Stimulated activated naive B cell treated with anti-CD40 and anti-IgM and Interleukin-4, amounts not matched to agents 10 μg/mL and 1 μg/mL and 100 μg/mL, for 72 hours (primary cell): ENCODE results near the gene ETDC.
"Not testable (repeated sequence)": the region's sequence is repeated elsewhere in the genome, so short reads cannot be mapped to it uniquely, and the experiment has no call there.

Experiments used
- ATAC-seq, 2 donors: fragments of 150-1000 bp; cut with Tn5 transposase; replicated peaks; 2 replicates each; pipeline ENCODE4 v1.10.0; 2021; ENCODE audit warnings: moderate library complexity in 1 of 2
- DNase-seq: peaks from one replicate; pipeline ENCODE4 v3.0.0; 2021
- H3K27ac Mint-ChIP-seq: one replicate; pipeline ENCODE4 v1.8.0; 2022; ENCODE audit warnings: mild to moderate bottlenecking, mixed read lengths
- H3K27me3 Mint-ChIP-seq, 2 donors: one replicate each; pipeline ENCODE4 v1.8.0; 2022; ENCODE audit warnings: mixed read lengths in 2 of 2
- H3K36me3 Mint-ChIP-seq, 2 donors: one replicate each; pipeline ENCODE4 v1.8.0; 2022; ENCODE audit warnings: mixed read lengths in 2 of 2, mild to moderate bottlenecking in 1 of 2
- H3K4me1 Mint-ChIP-seq, 2 donors: one replicate each; pipeline ENCODE4 v1.8.0; 2022; ENCODE audit warnings: mixed read lengths in 2 of 2, mild to moderate bottlenecking in 1 of 2
- H3K4me3 Mint-ChIP-seq, 2 donors: one replicate each; pipeline ENCODE4 v1.8.0; 2022; ENCODE audit warnings: mild to moderate bottlenecking in 2 of 2, mixed read lengths in 2 of 2, moderate library complexity in 1 of 2
- H3K9me3 Mint-ChIP-seq, 2 donors: one replicate each; pipeline ENCODE4 v1.8.0; 2022; ENCODE audit warnings: mixed read lengths in 2 of 2, mild to moderate bottlenecking in 1 of 2

Gene ETDC

DNA sequence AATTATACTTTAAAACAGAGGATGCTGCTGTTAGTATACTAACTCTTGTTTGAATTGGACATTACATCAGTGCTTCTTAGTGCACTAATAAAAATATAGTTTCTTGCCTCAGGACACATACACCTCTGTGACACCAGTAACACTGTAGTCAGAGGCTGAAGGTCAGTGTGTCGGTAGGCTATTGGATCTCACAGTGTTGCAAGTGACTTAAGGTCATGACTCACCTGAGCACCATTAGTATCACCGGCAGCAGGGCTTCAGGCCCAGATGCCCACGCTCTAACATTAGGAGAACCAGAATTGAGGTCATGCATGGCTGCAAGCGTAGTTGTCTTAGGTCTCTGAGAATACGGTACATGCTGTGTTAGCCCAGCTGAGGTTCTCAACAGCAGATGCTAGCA lies 15.2 kb downstream of the ETDC start:
- peaks cover 30 to 40% of the 10 kb centered on the region in 2 donors for H3K36me3 Mint-ChIP-seq
- no peaks in the 10 kb centered on the region for H3K27me3 Mint-ChIP-seq
- H3K27ac Mint-ChIP-seq: no peak overlapping the region
- peaks cover 5% of the 10 kb centered on the region in 2 donors for H3K9me3 Mint-ChIP-seq
- DNase-seq (no peak), ATAC-seq (no peak)
- no peaks in the 10 kb centered on the region for H3K4me1 Mint-ChIP-seq
- no peak overlapping the region for H3K4me3 Mint-ChIP-seq

DNA sequence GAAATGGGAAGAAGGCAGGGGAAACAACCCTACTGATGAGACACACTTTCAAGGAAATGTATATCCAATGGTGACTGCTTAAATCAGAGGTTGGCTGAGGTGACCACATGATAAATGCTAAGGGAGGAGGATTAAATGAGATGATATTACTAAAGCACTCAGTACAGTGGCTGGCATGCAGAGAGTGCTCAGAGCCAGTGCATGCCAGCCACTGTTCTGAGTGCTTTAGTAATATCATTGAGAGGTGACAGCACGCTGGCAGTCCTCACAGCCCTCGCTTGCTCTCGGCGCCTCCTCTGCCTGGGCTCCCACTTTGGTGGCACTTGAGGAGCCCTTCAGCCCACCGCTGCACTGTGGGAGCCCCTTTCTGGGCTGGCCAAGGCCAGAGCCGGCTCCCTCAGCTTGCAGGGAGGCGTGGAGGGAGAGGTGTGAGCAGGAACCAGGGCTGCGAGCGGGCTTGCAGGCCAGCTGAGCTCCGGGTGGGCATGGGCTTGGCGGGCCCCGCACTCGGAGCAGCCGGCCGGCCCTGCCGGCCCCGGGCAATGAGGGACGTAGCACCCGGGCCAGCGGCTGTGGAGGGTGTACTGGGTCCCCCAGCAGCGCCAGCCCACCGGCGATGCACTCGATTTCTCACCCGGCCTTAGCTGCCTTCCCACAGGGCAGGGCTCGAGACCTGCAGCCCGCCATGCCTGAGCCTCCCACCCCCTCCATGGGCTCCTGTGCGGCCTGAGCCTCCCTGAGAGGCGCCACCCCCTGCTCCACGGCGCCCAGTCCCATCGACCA lies 15.9 kb downstream of the ETDC start:
- DNase-seq, H3K27me3 Mint-ChIP-seq, H3K4me1 Mint-ChIP-seq, ATAC-seq, H3K27ac Mint-ChIP-seq, H3K9me3 Mint-ChIP-seq, H3K4me3 Mint-ChIP-seq: not testable (repeated sequence)
- H3K36me3 Mint-ChIP-seq: peaks cover 30 to 40% of the 10 kb centered on the region in 2 donors

DNA sequence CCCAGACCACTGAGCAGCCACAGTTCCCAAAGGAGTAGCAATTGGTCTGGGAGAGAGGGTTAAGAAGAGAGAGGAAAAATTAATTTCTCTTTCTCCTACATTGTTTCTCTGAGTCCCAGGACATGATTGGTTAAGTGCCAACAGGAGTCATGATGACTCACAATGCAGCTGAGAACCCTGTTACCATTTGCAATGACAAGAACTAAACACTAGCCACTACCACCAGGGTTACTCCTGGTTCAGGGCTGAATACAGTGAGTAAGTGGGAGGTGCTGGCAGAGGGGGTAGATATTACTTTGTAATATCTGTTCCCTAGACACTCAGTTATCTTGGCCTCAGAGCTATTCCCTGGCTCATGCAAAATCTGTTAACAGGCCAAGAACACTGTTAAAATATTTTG lies 18.0 kb downstream of the ETDC start:
- peaks cover 24 to 31% of the 10 kb centered on the region in 2 donors for H3K36me3 Mint-ChIP-seq
- peaks cover 0 to 2% of the 10 kb centered on the region in 2 donors for H3K9me3 Mint-ChIP-seq
- ATAC-seq (no peak), DNase-seq (no peak)
- no peak overlapping the region for H3K27ac Mint-ChIP-seq
- H3K4me3 Mint-ChIP-seq: no peak overlapping the region
- no peaks in the 10 kb centered on the region for H3K27me3 Mint-ChIP-seq
- H3K4me1 Mint-ChIP-seq: peaks cover 2 to 10% of the 10 kb centered on the region in 2 donors

DNA sequence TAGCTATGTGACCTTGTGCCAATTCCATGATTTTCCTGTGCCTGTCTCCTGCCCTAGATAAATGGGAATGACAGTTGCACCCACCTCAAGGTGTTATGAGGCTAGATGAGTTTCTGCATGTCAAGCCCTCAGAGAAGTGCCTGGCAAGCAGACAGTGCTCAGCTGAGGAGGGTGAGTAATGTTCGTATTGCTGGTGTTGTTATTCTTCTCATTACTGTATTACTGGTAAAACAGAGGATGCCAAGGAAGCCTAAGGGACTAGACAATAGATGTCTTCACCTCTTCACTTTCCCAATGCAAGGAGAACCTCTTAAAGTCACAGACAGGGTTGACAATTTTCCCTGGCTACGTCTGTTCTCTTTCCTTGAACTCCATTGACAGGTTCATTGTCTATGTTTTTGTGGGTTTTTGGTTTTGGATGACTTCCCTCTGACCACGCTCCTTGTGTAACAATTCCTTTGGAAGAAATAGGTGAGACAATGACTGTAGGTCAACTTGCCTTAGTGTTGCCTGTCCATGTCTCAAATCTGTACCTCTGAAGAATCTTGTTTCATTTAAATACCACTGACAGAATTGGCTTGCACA lies 19.2 kb downstream of the ETDC start:
- Mint-ChIP-seq H3K27me3 (no peaks in the 10 kb centered on the region), H3K36me3 (peaks cover 24 to 37% of the 10 kb centered on the region in 2 donors), H3K4me3 (no peak overlapping the region), H3K9me3 (peaks cover 0 to 2% of the 10 kb centered on the region in 2 donors), H3K4me1 (peaks cover 2 to 10% of the 10 kb centered on the region in 2 donors), H3K27ac (no peak overlapping the region)
- no peak for DNase-seq
- ATAC-seq: no peak

DNA sequence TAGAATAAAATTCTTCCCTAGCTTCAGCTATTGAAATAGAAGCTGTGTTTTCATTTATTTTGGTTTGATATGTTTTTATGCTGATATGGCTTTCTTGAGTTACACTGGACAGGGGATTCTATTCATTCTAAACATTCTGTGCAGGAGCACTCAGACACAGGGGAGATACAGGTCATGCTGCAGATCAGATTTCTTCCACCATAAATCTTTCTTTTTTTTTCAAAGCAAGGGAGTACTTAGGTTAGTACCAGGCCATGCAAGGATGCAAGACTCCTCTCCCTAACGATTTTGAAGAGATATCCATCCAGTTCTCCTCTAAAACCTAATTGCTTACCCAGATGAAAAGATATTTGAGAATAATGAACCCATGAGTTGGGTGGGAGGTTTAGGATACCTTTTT lies 21.4 kb downstream of the ETDC start:
- Mint-ChIP-seq H3K36me3 (peaks cover 26 to 27% of the 10 kb centered on the region in 2 donors), H3K9me3 (peaks cover 0 to 2% of the 10 kb centered on the region in 2 donors), H3K4me3 (no peak overlapping the region), H3K4me1 (peaks cover 4 to 19% of the 10 kb centered on the region in 2 donors), H3K27ac (no peak overlapping the region), H3K27me3 (no peaks in the 10 kb centered on the region)
- ATAC-seq: no peak
- no peak for DNase-seq

DNA sequence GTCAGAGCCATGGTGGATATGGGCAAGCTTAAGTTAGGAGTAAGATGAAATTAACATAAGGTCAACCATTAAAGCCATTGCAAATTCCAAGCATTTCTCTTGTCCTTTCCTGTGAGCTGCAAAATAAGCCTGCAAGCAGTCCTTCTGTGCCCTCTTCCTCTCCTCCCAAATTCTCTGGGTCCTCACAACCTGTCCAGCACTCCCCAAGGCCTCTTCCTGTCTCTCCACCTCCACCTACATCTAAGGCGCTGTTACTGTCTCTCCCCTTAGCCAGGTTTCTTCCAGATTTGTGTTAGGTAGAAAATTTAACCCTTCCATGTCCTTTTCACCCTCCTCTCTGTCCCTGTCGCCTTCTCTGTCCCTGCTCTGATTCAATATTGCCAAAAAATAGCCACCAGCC lies 22.2 kb downstream of the ETDC start:
- DNase-seq: no peak
- Mint-ChIP-seq H3K9me3 (peaks cover 0 to 2% of the 10 kb centered on the region in 2 donors), H3K27me3 (no peaks in the 10 kb centered on the region), H3K4me1 (peaks cover 4 to 20% of the 10 kb centered on the region in 2 donors), H3K27ac (no peak overlapping the region), H3K36me3 (peaks cover 26 to 27% of the 10 kb centered on the region in 2 donors), H3K4me3 (no peak overlapping the region)
- ATAC-seq: no peak

DNA sequence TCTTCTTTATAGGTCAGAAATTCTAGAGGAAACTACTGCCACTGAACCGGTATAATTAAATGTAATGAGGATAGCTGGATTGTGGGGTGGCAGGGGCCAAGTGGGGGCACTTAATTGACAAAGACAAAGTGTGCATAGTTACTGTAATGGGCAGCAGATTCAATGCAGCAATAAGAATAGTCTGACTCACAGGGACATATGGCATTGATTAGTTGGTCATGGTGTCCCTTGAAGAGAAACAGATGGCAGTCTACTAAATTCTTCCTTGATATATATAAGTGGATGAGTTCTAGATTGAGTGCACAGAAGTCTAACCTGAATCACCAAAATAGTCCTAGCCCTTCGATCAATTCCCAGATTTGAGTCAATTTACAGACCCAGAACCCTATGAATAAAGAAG lies 31.6 kb downstream of the ETDC start:
- Mint-ChIP-seq H3K27me3 (peaks cover 0 to 5% of the 10 kb centered on the region in 2 donors), H3K4me1 (peaks cover 28 to 61% of the 10 kb centered on the region in 2 donors), H3K27ac (no peak overlapping the region), H3K4me3 (no peak overlapping the region), H3K9me3 (no peaks in the 10 kb centered on the region), H3K36me3 (peaks cover 6 to 14% of the 10 kb centered on the region in 2 donors)
- DNase-seq (no peak), ATAC-seq (no peak)

DNA sequence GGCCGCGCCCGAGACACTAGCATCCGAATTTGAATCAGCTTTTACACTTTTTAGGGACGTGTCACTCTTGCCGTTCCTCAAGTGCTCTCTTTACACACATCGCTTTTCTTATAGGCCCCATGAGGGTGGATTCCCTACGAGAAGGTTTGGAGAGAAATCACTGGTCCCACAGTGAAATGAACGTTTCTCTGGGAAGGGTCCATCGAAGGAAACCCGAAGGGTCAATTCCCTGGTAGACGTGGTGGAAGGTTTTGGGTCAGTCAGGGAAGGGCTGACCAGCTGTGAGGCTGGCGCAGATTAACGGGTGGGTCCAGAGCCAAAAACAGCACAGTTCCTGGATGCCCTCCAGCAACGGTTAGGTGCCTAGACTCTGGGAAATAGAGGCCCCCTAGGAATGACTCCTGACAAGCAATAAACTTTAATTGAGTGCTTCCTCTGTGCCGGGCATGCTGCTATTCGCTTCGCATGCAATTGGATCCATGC lies 35.9 kb downstream of the ETDC start:
- ATAC-seq (peak; percentile 4 to 6), DNase-seq (no peak)
- peak overlapping the region; percentile 69 for H3K27ac Mint-ChIP-seq
- H3K9me3 Mint-ChIP-seq: no peaks in the 10 kb centered on the region
- peaks cover 1 to 5% of the 10 kb centered on the region in 2 donors for H3K36me3 Mint-ChIP-seq
- peak overlapping the region; percentile 87 to 94 for H3K4me3 Mint-ChIP-seq
- H3K27me3 Mint-ChIP-seq: no peaks in the 10 kb centered on the region
- H3K4me1 Mint-ChIP-seq: peaks cover 19 to 44% of the 10 kb centered on the region in 2 donors

DNA sequence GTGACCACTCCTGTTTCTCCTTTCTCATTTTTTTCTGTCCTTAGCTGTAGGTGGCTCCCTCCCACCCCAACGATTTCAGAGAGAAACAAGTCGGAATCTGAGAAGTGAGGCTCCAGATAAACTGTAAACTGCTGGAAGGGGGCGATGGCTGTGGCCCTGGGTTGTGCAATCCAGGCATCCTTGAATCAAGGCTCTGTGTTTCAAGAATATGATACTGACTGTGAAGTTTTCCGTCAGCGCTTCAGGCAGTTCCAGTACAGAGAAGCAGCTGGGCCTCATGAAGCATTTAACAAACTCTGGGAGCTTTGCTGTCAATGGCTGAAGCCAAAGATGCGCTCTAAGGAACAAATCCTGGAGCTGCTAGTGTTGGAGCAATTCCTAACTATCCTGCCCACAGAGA lies 37.7 kb downstream of the ETDC start:
- Mint-ChIP-seq H3K4me3 (no peak overlapping the region), H3K27me3 (no peaks in the 10 kb centered on the region), H3K9me3 (no peaks in the 10 kb centered on the region), H3K36me3 (peaks cover 7 to 13% of the 10 kb centered on the region in 2 donors), H3K27ac (no peak overlapping the region), H3K4me1 (peaks cover 12 to 28% of the 10 kb centered on the region in 2 donors)
- ATAC-seq (no peak), DNase-seq (no peak)

DNA sequence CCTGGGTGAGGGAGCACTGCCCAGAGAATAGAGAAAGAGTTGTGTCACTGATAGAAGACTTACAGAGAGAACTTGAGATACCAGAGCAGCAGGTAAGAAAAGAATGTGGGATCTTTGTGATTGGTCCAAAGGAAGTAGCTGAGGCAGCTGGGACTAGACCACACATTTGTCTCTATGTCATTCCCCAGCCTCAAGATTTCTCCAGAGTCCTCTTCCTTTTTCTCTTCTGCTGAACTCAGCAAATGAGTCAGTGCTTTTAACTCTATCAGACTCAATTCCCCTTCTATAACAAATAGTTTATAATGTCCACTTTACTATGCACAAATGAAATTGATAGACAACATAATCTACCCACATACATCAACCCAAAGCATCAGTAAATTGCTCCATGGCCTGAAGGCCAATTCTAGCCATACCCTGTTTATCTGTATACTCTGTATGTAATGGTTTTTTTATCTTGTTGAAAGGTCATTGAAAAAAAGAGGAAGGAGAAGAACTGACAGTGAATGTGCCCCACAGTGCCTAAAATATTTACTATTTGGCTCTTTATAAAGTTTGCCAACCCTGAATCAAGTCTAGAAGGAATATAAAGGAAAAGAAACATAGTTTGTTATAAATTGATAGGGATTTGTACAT lies 38.2 kb downstream of the ETDC start:
- no peaks in the 10 kb centered on the region for H3K9me3 Mint-ChIP-seq
- H3K4me3 Mint-ChIP-seq: no peak overlapping the region
- H3K27ac Mint-ChIP-seq: no peak overlapping the region
- H3K36me3 Mint-ChIP-seq: peaks cover 7 to 13% of the 10 kb centered on the region in 2 donors
- no peak for ATAC-seq
- no peak for DNase-seq
- H3K4me1 Mint-ChIP-seq: peaks cover 11 to 22% of the 10 kb centered on the region in 2 donors
- H3K27me3 Mint-ChIP-seq: no peaks in the 10 kb centered on the region

DNA sequence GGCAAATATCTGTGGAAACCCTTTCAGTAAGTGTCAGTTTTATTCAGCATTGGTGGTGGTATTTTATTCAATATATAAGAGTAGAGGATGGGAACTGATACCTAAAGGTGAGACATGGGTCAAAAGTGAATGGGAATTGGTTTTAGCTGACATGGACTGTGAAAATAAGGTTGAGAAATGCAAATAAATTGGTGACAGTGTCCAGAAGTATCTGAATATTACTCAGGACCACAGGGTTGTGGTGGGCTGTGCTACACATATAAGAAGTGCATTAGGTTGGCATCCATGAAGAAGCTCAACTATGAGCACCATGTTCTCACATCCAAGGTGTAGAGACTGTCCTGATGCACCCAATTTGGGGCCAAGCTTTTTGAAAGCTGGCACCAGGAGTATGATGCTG lies 45.0 kb downstream of the ETDC start:
- Mint-ChIP-seq H3K4me3 (no peak overlapping the region), H3K36me3 (peaks cover 7 to 13% of the 10 kb centered on the region in 2 donors), H3K9me3 (no peaks in the 10 kb centered on the region), H3K4me1 (no peaks in the 10 kb centered on the region), H3K27ac (no peak overlapping the region), H3K27me3 (no peaks in the 10 kb centered on the region)
- DNase-seq (no peak), ATAC-seq (no peak)
